Esophagus muscularis mucosa (tissue), 3 donors: ENCODE results near the gene SLC25A26.

ENCODE experiments used
- EP300 ChIP-seq: sonication (generic); formaldehyde crosslinking; IDR thresholded peaks from one replicate; pipeline ENCODE4 v1.6.1; 2017; ENCODE audit warnings: antibody characterized with exemption
- POLR2AphosphoS5 ChIP-seq, 2 donors: sonication (generic); formaldehyde crosslinking; IDR thresholded peaks; one replicate each; pipeline ENCODE4 v1.6.1; 2017; ENCODE audit warnings: antibody characterized with exemption in 2 of 2

- TF ChIP-seq EP300 (no peak), POLR2AphosphoS5 (IDR thresholded peaks at IDR 0.05) (no peak)
These were observed 40.6 kb downstream of the SLC25A26 start for GRCh38 chr3:66261355-66261754.
